Esophagus (tissue), 2 donors: ENCODE measurements around the gene VWA5B1. TPM values are rescaled to one million over a fixed set of nuclear protein-coding genes. Genes with fewer than 3 reads are reported as not detected.

ENCODE experiments used
- H3K27ac ChIP-seq, 2 donors: one replicate each; pipeline ENCODE4 v1.5.1; 2013; ENCODE audit warnings: low read depth in 2 of 2, mild to moderate bottlenecking in 2 of 2, inconsistent platforms in 1 of 2, low read length in 1 of 2, moderate library complexity in 1 of 2
- H3K27me3 ChIP-seq, 2 donors: one replicate each; pipeline ENCODE4 v1.6.1; 2013; ENCODE audit warnings: low read length in 2 of 2, control low read depth in 1 of 2, mild to moderate bottlenecking in 1 of 2; ENCODE audit not compliant: insufficient read depth in 2 of 2, control insufficient read depth in 1 of 2
- H3K36me3 ChIP-seq, 2 donors: one replicate each; pipeline ENCODE4 v1.6.1; 2013; ENCODE audit warnings: low read length in 1 of 2; ENCODE audit not compliant: control insufficient read depth in 2 of 2, insufficient read depth in 2 of 2
- H3K4me1 ChIP-seq, 2 donors: one replicate each; pipeline ENCODE4 v1.6.1; 2013; ENCODE audit warnings: low read length in 1 of 2; ENCODE audit not compliant: control insufficient read depth in 2 of 2, insufficient read depth in 2 of 2
- H3K4me3 ChIP-seq, 2 donors: one replicate each; pipeline ENCODE4 v1.5.1; 2013; ENCODE audit warnings: low read length in 2 of 2, mild to moderate bottlenecking in 2 of 2, low read depth in 1 of 2, moderate library complexity in 1 of 2
- H3K9me3 ChIP-seq, 2 donors: one replicate each; pipeline ENCODE4 v1.6.1; 2013; ENCODE audit warnings: mild to moderate bottlenecking in 2 of 2, low read depth in 1 of 2, low read length in 1 of 2, moderate library complexity in 1 of 2; ENCODE audit not compliant: control insufficient read depth in 2 of 2, insufficient read depth in 1 of 2
- WGBS, 2 donors: extraction: QIAGEN DNeasy Blood & Tissue Kit; methylation state at CpG; one replicate each; pipeline ENCODE4 v1.1.7; 2013; 5-methylcytosine and 5-hydroxymethylcytosine counted together
- polyA plus RNA-seq, 2 donors: library from polyadenylated mRNA; stranded (reverse); fragments of 200-250 nt; gene quantifications; one replicate each; pipeline ENCODE4 v1.2.3, GENCODE V29; 2013
- donor health status: healthy with polysubstance abuse.
- donor health status: Bipolar disorder and iron deficiency.

VWA5B1 gene
- polyA plus RNA-seq, 2 donors = not detected

DNA sequence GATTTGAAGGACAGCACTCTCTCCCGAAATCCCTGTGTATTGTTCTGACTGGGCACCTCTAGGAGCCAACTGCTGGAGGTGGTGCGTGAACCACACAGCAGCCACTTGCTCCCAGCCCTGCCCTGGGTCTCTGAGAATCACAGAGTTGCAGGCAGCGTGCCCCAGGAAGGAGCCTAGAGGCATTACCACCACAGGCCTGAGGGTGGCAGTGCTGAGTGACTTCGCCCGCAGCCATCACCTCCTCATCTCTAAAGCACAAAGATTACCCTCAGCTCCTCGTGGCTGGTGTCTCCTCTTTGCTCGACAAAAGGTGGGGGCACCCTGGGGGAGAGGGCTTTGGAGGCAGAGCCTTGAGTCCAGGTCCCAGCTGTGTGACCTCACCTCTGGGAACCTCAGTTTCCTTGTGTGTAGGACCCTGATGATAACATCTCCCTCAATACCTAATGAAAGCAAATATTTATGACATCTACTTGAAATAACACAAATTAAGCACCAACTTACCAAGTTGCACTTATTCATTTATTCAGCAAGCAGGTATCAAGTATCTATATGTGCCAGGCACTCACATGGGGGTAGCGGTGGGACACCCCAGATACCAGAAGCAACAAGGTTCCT lies 86.3 kb downstream of the VWA5B1 start:
- H3K27me3 ChIP-seq = no peaks in the 10 kb centered on the region
- 17 to 27% methylated on average over 8 of the region's 8 CpGs for WGBS, 2 donors
- H3K9me3 ChIP-seq = no peaks in the 10 kb centered on the region
- no peak overlapping the region for H3K27ac ChIP-seq
- peaks cover 5% of the 10 kb centered on the region in 2 donors for H3K4me1 ChIP-seq
- no peaks in the 10 kb centered on the region for H3K36me3 ChIP-seq
- no peak overlapping the region for H3K4me3 ChIP-seq

DNA sequence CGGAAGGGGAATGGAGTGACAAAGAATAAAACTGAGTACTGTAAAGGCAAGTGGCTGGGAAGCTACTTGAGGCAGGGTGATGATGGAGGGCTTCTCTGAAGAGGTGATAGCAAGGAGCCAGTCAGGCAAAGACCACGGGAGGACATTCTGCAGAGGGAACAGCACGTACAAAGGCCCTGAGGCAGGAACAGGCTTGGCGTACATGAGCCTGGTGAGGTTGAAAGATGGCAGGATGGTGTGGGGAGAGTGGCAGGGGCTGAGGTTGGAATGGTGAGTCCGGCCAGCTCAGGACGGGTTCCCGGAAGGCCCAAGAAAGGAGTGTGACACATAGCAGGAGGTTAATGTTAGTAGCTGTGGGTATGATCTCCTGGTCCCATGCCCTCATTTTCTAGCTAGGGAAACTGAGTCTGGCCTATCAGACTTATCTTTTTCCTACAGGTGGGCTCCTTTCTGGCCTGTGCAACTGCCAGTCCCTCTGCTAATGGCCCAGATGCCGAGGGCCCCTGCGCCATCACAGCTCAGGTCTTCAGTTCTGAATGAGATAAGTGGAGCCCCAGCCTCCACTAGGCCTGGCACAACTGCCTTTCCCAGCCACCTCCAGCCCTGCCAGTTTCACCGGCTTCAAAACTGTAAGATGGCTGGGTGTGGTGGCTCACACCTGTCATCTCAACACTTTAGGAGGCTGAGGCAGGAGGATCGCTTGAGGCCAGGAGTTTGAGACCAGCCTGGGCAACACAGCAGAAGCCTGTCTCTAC lies 87.0 kb downstream of the VWA5B1 start:
- Histone ChIP-seq H3K27ac (no peak overlapping the region), H3K9me3 (no peaks in the 10 kb centered on the region), H3K4me1 (peaks cover 5% of the 10 kb centered on the region in 2 donors), H3K27me3 (no peaks in the 10 kb centered on the region), H3K36me3 (no peaks in the 10 kb centered on the region), H3K4me3 (no peak overlapping the region)
- WGBS, 2 donors = 91 to 94% methylated on average over 11 of the region's 11 CpGs

DNA sequence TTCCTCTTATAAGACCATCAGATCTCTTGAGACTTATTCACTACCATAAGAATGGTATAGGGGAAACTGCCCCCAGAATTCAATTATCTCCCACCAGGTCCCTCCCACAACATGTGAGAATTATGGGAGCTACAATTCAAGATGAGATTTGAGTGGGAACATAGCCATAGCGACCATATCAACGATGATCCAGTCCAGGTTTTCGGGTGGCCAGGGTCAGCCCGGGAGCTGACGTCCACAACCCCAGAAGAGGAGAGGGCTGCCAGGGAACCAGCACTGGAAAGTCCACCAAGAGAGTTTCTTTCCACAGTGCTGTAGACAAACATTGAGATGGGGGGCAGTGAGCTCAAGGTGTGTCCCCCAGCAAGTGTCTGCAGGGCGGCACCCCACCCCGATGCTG lies 88.4 kb downstream of the VWA5B1 start:
- Histone ChIP-seq H3K9me3 (no peaks in the 10 kb centered on the region), H3K27ac (no peak overlapping the region), H3K27me3 (no peaks in the 10 kb centered on the region), H3K4me1 (peaks cover 5% of the 10 kb centered on the region in 2 donors), H3K36me3 (no peaks in the 10 kb centered on the region), H3K4me3 (no peak overlapping the region)
- WGBS, 2 donors = 64 to 73% methylated on average over 7 of the region's 7 CpGs

DNA sequence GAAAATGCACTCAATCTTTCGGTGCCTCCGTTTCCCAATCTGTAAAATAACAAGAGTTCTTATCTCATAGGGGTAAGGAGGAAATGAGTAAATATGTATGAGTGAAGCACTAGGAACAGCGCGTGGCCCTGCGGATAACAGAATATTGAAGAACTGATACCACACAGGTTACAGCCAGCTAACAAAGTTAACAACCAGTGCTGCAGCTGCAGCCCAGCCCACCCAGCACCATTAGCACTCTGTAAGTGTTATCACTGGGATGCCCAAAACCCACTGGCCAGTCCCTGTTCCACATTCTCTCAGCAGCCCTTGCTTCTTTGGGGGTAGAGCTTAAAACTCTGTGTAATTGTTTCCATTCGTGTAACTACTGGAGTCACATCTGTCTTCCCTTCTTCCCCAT lies 89.5 kb downstream of the VWA5B1 start:
- peaks cover 5% of the 10 kb centered on the region in 2 donors for H3K4me1 ChIP-seq
- no peaks in the 10 kb centered on the region for H3K9me3 ChIP-seq
- no peak overlapping the region for H3K27ac ChIP-seq
- 78 to 83% methylated on average over 6 of the region's 6 CpGs for WGBS, 2 donors
- no peak overlapping the region for H3K4me3 ChIP-seq
- H3K27me3 ChIP-seq = peaks cover 0 to 2% of the 10 kb centered on the region in 2 donors
- H3K36me3 ChIP-seq = no peaks in the 10 kb centered on the region

DNA sequence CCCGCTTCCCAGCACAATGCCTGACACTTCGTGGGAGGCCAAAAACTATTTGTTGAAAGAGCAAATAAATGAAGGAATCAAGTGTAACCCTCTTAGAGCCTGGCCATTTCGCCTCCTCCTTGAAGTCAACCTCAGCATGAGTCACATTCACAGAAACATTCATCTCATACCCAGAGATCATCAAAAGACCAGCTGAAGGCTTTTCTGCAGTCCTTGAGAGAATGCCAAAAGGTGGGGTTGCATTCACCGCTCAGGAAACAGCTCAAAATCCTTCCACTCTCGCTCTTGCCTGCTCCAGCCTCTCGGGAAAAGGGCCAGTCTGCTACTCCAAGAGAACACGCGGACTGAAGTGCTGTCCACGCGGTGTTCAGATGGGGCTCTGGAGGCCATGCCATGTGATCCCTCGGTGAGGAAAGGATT lies 90.0 kb downstream of the VWA5B1 start:
- Histone ChIP-seq H3K4me1 (peaks cover 3 to 5% of the 10 kb centered on the region in 2 donors), H3K4me3 (no peak overlapping the region), H3K9me3 (no peaks in the 10 kb centered on the region), H3K27ac (no peak overlapping the region), H3K27me3 (peaks cover 0 to 2% of the 10 kb centered on the region in 2 donors), H3K36me3 (no peaks in the 10 kb centered on the region)
- 37 to 41% methylated on average over 11 of the region's 11 CpGs for WGBS, 2 donors

DNA sequence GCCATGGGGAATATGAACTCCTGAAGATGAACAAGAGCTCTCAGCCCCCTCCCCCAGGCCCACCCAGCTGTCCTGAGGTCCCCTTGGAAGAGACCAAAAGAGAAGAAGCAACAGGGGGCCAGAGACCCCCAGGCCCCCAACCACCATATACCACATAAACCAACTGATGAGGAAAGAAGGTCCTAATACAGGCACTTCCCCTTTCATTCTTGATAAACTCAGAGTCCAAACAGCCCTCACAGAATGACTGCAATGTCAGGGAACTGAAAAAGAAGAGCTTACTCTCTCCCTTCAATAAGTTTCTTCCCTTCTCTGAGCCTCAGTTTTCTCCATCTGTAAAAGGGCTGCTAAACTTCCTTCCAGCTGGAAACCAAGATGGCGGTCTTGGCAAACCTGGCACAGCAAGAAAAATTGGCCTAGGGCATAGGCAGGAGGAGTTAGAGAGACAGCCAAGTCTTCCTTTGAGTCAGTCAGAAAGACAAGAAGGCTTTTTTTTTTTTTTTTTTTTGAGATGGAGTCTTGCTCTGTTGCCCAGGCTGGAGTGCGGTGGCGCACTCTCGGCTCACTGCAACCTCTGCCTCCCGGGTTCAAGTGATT lies 90.5 kb downstream of the VWA5B1 start:
- no peaks in the 10 kb centered on the region for H3K9me3 ChIP-seq
- peaks cover 0 to 2% of the 10 kb centered on the region in 2 donors for H3K27me3 ChIP-seq
- no peaks in the 10 kb centered on the region for H3K36me3 ChIP-seq
- H3K4me3 ChIP-seq = no peak overlapping the region
- no peak overlapping the region for H3K27ac ChIP-seq
- peaks cover 3 to 5% of the 10 kb centered on the region in 2 donors for H3K4me1 ChIP-seq
- 71 to 88% methylated on average over 5 of the region's 5 CpGs for WGBS, 2 donors

DNA sequence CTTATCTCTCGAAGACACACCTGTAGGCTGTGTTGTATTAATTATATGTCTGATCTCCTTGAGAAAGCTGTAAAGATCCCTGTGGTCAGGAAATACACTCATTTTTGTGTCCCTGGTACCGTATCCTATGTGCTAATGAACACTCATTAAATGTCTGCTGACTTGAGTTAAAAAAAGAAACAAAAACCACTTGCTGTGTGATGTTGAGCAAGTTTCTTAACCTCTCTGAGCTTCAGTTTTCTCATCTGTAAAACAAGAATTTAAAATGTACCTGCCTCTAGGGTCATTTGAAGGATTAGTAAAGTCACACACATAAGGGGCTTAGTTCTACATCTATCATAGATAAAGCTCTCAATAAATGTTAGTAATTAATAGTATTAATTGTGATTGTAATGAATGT lies 91.3 kb downstream of the VWA5B1 start:
- H3K4me3 ChIP-seq = no peak overlapping the region
- peaks cover 0 to 4% of the 10 kb centered on the region in 2 donors for H3K27me3 ChIP-seq
- H3K9me3 ChIP-seq = no peaks in the 10 kb centered on the region
- H3K4me1 ChIP-seq = peaks cover 3 to 5% of the 10 kb centered on the region in 2 donors
- no peaks in the 10 kb centered on the region for H3K36me3 ChIP-seq
- H3K27ac ChIP-seq = no peak overlapping the region
- WGBS, 2 donors = 78 to 85% methylated on average over 2 of the region's 2 CpGs

DNA sequence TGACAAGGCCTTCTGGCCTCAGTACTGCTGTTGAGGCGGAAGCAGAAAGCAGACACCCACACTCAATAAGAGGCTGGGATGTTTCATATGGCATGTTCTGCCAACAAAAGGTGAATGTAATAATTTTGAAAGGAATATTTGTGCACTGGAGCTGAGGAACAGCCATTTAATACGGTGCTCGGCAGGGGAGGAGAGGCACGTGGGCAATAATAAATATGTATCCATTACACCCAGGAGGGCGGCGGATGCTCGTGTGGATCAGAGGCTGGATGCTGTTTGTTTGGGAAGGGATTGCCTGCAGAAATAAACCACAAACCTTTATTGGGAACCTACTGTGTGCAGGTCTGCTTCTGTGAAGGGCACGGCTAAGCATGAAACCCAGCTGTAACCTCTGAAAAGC lies 92.0 kb downstream of the VWA5B1 start:
- Histone ChIP-seq H3K27ac (no peak overlapping the region), H3K27me3 (peaks cover 0 to 4% of the 10 kb centered on the region in 2 donors), H3K9me3 (no peaks in the 10 kb centered on the region), H3K4me1 (peaks cover 3 to 5% of the 10 kb centered on the region in 2 donors), H3K4me3 (no peak overlapping the region), H3K36me3 (no peaks in the 10 kb centered on the region)
- 83 to 84% methylated on average over 8 of the region's 8 CpGs for WGBS, 2 donors

DNA sequence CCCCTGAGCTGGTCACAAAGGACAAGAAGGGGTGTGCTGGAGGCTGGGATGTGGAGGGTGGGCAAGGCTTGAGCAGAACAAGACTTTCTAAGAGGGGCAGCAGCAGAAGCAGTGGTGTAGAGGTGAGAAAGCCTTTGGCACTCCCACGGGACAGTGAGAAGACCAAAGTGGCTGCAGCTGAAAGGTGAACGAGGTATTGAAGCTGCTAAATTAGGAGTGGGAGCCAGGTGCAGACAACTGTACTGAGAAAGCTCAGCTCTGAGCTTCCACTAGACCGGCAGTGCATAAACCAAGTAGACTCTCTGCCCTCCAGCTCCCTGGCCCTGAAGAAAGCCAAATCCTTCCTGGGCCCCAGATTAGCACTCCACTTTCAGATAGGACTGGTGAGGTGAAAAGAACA lies 93.0 kb downstream of the VWA5B1 start:
- peaks cover 0 to 4% of the 10 kb centered on the region in 2 donors for H3K27me3 ChIP-seq
- H3K4me1 ChIP-seq = peaks cover 3 to 5% of the 10 kb centered on the region in 2 donors
- no peaks in the 10 kb centered on the region for H3K9me3 ChIP-seq
- no peaks in the 10 kb centered on the region for H3K36me3 ChIP-seq
- 41 to 49% methylated on average over 3 of the region's 3 CpGs for WGBS, 2 donors
- H3K27ac ChIP-seq = no peak overlapping the region
- no peak overlapping the region for H3K4me3 ChIP-seq
